ENCODE data around the gene ABCG1. TPM values are rescaled to one million over a fixed set of nuclear protein-coding genes. Genes with fewer than 3 reads are reported as not detected.

Gene ABCG1
- total RNA-seq, 1 donor from 2014 or later = 1.3 TPM

GRCh38 chr21:42343963-42344510, 125.1 kb downstream of the ABCG1 start:
- Histone ChIP-seq H3K4me2 (ENCODE audit: low read length) (no peak overlapping the region), H3K4me3 (ENCODE audit: insufficient read depth, low read depth, low read length) (no peak overlapping the region), H3K79me2 (ENCODE audit: insufficient read depth, low read length) (no peaks in the 10 kb centered on the region), H3K9ac (ENCODE audit: low read length) (no peak overlapping the region), H3K9me3 (ENCODE audit: insufficient read depth, low read depth, low read length) (no peaks in the 10 kb centered on the region), H3K36me3 (ENCODE audit: insufficient read depth, low read length) (no peaks in the 10 kb centered on the region), H3K27me3 (ENCODE audit: insufficient read depth, low read length) (no peaks in the 10 kb centered on the region), H2AFZ (ENCODE audit: low read depth, low read length) (no peak overlapping the region), H4K20me1 (ENCODE audit: insufficient read depth, low read length) (no peaks in the 10 kb centered on the region), H3K4me1 (ENCODE audit: insufficient read depth, low read length) (no peaks in the 10 kb centered on the region), H3K27ac (ENCODE audit: low read depth, low read length) (no peak overlapping the region)
- no peak overlapping the region for H3K4me3 Mint-ChIP-seq (ENCODE audit: unreplicated experiment)
- peaks cover 15% of the 10 kb centered on the region for H3K27me3 Mint-ChIP-seq (ENCODE audit: low read depth, unreplicated experiment)
- DNase-seq (ENCODE audit: low read depth) (no peak), FAIRE-seq (no peak)
- H3K36me3 Mint-ChIP-seq (ENCODE audit: low read depth, unreplicated experiment) = no peaks in the 10 kb centered on the region
- TF ChIP-seq EZH2 (IDR thresholded peaks at IDR 0.05; ENCODE audit: insufficient read depth, low read length) = no peak
- no peak for TF ChIP-seq CTCF (IDR thresholded peaks at IDR 0.05; ENCODE audit: insufficient read depth, low read depth, low read length)
- H3K9me3 Mint-ChIP-seq (ENCODE audit: unreplicated experiment) = peaks cover 3% of the 10 kb centered on the region
- H3K4me1 Mint-ChIP-seq (ENCODE audit: low read depth, unreplicated experiment) = no peaks in the 10 kb centered on the region
- no peak overlapping the region for H3K27ac Mint-ChIP-seq (ENCODE audit: unreplicated experiment)

GRCh38 chr21:42344631-42345030, 125.7 kb downstream of the ABCG1 start:
- Histone ChIP-seq H3K27me3 (ENCODE audit: insufficient read depth, low read length) (no peaks in the 10 kb centered on the region), H3K4me2 (ENCODE audit: low read length) (no peak overlapping the region), H3K4me1 (ENCODE audit: insufficient read depth, low read length) (no peaks in the 10 kb centered on the region), H3K36me3 (ENCODE audit: insufficient read depth, low read length) (no peaks in the 10 kb centered on the region), H3K9ac (ENCODE audit: low read length) (no peak overlapping the region), H3K4me3 (ENCODE audit: insufficient read depth, low read depth, low read length) (no peak overlapping the region), H3K79me2 (ENCODE audit: insufficient read depth, low read length) (no peaks in the 10 kb centered on the region), H3K9me3 (ENCODE audit: insufficient read depth, low read depth, low read length) (no peaks in the 10 kb centered on the region), H4K20me1 (ENCODE audit: insufficient read depth, low read length) (no peaks in the 10 kb centered on the region), H2AFZ (ENCODE audit: low read depth, low read length) (no peak overlapping the region), H3K27ac (ENCODE audit: low read depth, low read length) (no peak overlapping the region)
- H3K4me1 Mint-ChIP-seq (ENCODE audit: low read depth, unreplicated experiment) = no peaks in the 10 kb centered on the region
- H3K27ac Mint-ChIP-seq (ENCODE audit: unreplicated experiment) = no peak overlapping the region
- H3K9me3 Mint-ChIP-seq (ENCODE audit: unreplicated experiment) = peaks cover 3% of the 10 kb centered on the region
- H3K4me3 Mint-ChIP-seq (ENCODE audit: unreplicated experiment) = no peak overlapping the region
- H3K27me3 Mint-ChIP-seq (ENCODE audit: low read depth, unreplicated experiment) = peaks cover 15% of the 10 kb centered on the region
- TF ChIP-seq EZH2 (IDR thresholded peaks at IDR 0.05; ENCODE audit: insufficient read depth, low read length) = no peak
- no peak for TF ChIP-seq CTCF (IDR thresholded peaks at IDR 0.05; ENCODE audit: insufficient read depth, low read depth, low read length)
- FAIRE-seq (no peak), DNase-seq (ENCODE audit: low read depth) (no peak)
- H3K36me3 Mint-ChIP-seq (ENCODE audit: low read depth, unreplicated experiment) = no peaks in the 10 kb centered on the region

DNA sequence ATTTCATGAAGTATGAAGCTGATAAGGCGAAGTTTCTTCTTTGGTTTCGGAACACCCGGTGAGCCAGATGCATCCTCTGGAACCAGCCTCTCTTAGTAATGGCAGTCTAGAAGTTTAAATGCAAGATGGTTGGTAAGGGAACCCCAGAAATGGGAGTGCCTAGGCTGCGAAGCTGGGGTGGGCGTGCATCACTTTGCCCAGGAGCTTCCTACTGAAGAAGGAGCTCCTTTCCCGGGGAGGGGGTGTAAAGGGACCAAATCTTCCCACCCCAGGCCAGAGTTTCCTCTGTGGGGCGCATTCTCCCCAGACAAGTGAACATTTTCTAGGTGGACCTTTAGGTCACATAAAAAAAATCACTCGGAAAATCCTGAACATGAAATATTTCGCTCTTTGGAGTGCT, 127.5 kb downstream of the ABCG1 start:
- Mint-ChIP-seq H3K4me1 (ENCODE audit: low read depth, unreplicated experiment) (no peaks in the 10 kb centered on the region), H3K27ac (ENCODE audit: unreplicated experiment) (no peak overlapping the region), H3K36me3 (ENCODE audit: low read depth, unreplicated experiment) (no peaks in the 10 kb centered on the region), H3K27me3 (ENCODE audit: low read depth, unreplicated experiment) (peaks cover 20% of the 10 kb centered on the region), H3K9me3 (ENCODE audit: unreplicated experiment) (peaks cover 3% of the 10 kb centered on the region), H3K4me3 (ENCODE audit: unreplicated experiment) (no peak overlapping the region)
- no peak for DNase-seq (ENCODE audit: low read depth)
- Histone ChIP-seq H4K20me1 (ENCODE audit: insufficient read depth, low read length) (no peaks in the 10 kb centered on the region), H3K9ac (ENCODE audit: low read length) (no peak overlapping the region), H2AFZ (ENCODE audit: low read depth, low read length) (no peak overlapping the region), H3K4me1 (ENCODE audit: insufficient read depth, low read length) (no peaks in the 10 kb centered on the region), H3K36me3 (ENCODE audit: insufficient read depth, low read length) (no peaks in the 10 kb centered on the region), H3K79me2 (ENCODE audit: insufficient read depth, low read length) (no peaks in the 10 kb centered on the region), H3K27ac (ENCODE audit: low read depth, low read length) (no peak overlapping the region), H3K4me3 (ENCODE audit: insufficient read depth, low read depth, low read length) (no peak overlapping the region), H3K4me2 (ENCODE audit: low read length) (no peak overlapping the region), H3K9me3 (ENCODE audit: insufficient read depth, low read depth, low read length) (no peaks in the 10 kb centered on the region), H3K27me3 (ENCODE audit: insufficient read depth, low read length) (no peaks in the 10 kb centered on the region)
- TF ChIP-seq CTCF (IDR thresholded peaks at IDR 0.05; ENCODE audit: insufficient read depth, low read depth, low read length) (no peak), EZH2 (IDR thresholded peaks at IDR 0.05; ENCODE audit: insufficient read depth, low read length) (no peak)
- FAIRE-seq = no peak

Measured in astrocyte (in vitro differentiated cells and primary cell).